ENCODE data around the gene RET.

The RET gene

GRCh38 chr10:43055217-43055616 is 21.7 kb upstream of the RET start:
- Histone ChIP-seq H3K27ac (ENCODE audit: low read depth, low read length) (no peak overlapping the region), H3K27me3 (ENCODE audit: control insufficient read depth in 1 of 2, insufficient read depth in 2 of 2, low read length in 2 of 2) (no peaks in the 10 kb centered on the region), H3K4me1 (ENCODE audit: control insufficient read depth in 1 of 2, insufficient read depth in 2 of 2, low read length in 2 of 2) (peaks cover 7 to 8% of the 10 kb centered on the region in 2 donors), H3K36me3 (ENCODE audit: control insufficient read depth in 1 of 2, insufficient read depth in 2 of 2, low read length in 2 of 2) (no peaks in the 10 kb centered on the region), H3K9ac (ENCODE audit: low read depth in 1 of 2, low read length in 2 of 2) (no peak overlapping the region), H3K4me3 (ENCODE audit: low read depth in 1 of 2, low read length in 2 of 2) (no peak overlapping the region), H3K9me3 (ENCODE audit: control insufficient read depth in 1 of 2, low read length in 2 of 2) (no peaks in the 10 kb centered on the region)

GRCh38 chr10:43055991-43056567 is 20.8 kb upstream of the RET start:
- Histone ChIP-seq H3K9me3 (ENCODE audit: control insufficient read depth in 1 of 2, low read length in 2 of 2) (no peaks in the 10 kb centered on the region), H3K36me3 (ENCODE audit: control insufficient read depth in 1 of 2, insufficient read depth in 2 of 2, low read length in 2 of 2) (no peaks in the 10 kb centered on the region), H3K27me3 (ENCODE audit: control insufficient read depth in 1 of 2, insufficient read depth in 2 of 2, low read length in 2 of 2) (no peaks in the 10 kb centered on the region), H3K4me1 (ENCODE audit: control insufficient read depth in 1 of 2, insufficient read depth in 2 of 2, low read length in 2 of 2) (peaks cover 10 to 11% of the 10 kb centered on the region in 2 donors), H3K9ac (ENCODE audit: low read depth in 1 of 2, low read length in 2 of 2) (no peak overlapping the region), H3K4me3 (ENCODE audit: low read depth in 1 of 2, low read length in 2 of 2) (no peak overlapping the region), H3K27ac (ENCODE audit: low read depth, low read length) (no peak overlapping the region)

GRCh38 chr10:43056568-43057011 is 20.3 kb upstream of the RET start:
- Histone ChIP-seq H3K36me3 (ENCODE audit: control insufficient read depth in 1 of 2, insufficient read depth in 2 of 2, low read length in 2 of 2) (no peaks in the 10 kb centered on the region), H3K27me3 (ENCODE audit: control insufficient read depth in 1 of 2, insufficient read depth in 2 of 2, low read length in 2 of 2) (no peaks in the 10 kb centered on the region), H3K27ac (ENCODE audit: low read depth, low read length) (no peak overlapping the region), H3K4me3 (ENCODE audit: low read depth in 1 of 2, low read length in 2 of 2) (no peak overlapping the region), H3K9me3 (ENCODE audit: control insufficient read depth in 1 of 2, low read length in 2 of 2) (no peaks in the 10 kb centered on the region), H3K9ac (ENCODE audit: low read depth in 1 of 2, low read length in 2 of 2) (no peak overlapping the region), H3K4me1 (ENCODE audit: control insufficient read depth in 1 of 2, insufficient read depth in 2 of 2, low read length in 2 of 2) (peaks cover 10 to 11% of the 10 kb centered on the region in 2 donors)

DNA sequence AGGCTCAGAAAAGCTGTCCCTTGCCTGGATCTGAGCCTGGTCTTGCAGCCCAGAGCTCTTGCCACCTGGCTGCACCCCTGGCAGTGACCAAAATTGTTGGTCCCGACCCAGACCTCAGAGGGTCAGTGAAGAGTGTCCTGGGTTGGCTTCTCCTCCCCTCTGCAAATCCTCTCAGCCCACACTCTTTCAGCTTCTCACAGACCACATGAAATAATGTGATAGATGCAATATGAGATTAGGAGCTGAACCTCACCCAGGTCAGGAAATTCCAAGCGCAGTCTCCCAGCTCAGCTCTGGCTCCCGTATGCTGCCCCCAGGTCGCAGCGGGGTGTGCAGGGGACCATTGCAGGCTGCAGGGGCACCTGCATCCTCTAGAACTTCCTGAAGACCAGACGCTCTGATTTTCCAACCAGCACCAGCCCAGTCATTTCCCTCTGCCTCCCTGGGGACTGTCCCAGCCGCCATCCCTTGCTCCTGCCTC is 19.6 kb upstream of the RET start:
- Histone ChIP-seq H3K9me3 (ENCODE audit: control insufficient read depth in 1 of 2, low read length in 2 of 2) (no peaks in the 10 kb centered on the region), H3K36me3 (ENCODE audit: control insufficient read depth in 1 of 2, insufficient read depth in 2 of 2, low read length in 2 of 2) (no peaks in the 10 kb centered on the region), H3K9ac (ENCODE audit: low read depth in 1 of 2, low read length in 2 of 2) (no peak overlapping the region), H3K27me3 (ENCODE audit: control insufficient read depth in 1 of 2, insufficient read depth in 2 of 2, low read length in 2 of 2) (no peaks in the 10 kb centered on the region), H3K4me3 (ENCODE audit: low read depth in 1 of 2, low read length in 2 of 2) (no peak overlapping the region), H3K27ac (ENCODE audit: low read depth, low read length) (no peak overlapping the region), H3K4me1 (ENCODE audit: control insufficient read depth in 1 of 2, insufficient read depth in 2 of 2, low read length in 2 of 2) (peaks cover 10 to 11% of the 10 kb centered on the region in 2 donors)

DNA sequence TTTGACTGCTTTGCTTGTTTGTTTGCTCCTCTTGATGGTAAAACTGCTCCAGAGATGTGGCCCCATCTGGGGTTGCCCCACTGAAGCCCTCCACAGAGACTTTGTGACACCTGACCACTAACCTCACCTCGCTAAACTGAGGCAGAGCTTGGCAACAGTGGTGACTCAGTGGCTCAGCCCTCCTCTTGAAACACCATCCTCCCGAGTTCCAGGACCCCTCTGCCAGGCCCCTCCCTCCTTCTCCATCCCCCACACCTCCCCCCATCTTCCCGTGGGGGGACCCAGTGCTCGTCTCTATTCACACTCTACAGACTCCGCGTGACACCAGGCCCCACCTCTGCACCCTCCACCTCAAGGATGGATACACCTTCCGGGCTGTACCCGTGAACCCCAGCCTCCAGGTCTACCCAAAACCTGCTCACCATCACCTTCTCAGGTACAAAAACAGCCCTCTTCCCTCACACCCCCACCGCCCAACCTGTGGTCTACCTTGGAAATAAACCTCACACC is 19.0 kb upstream of the RET start:
- Histone ChIP-seq H3K36me3 (ENCODE audit: control insufficient read depth in 1 of 2, insufficient read depth in 2 of 2, low read length in 2 of 2) (no peaks in the 10 kb centered on the region), H3K4me1 (ENCODE audit: control insufficient read depth in 1 of 2, insufficient read depth in 2 of 2, low read length in 2 of 2) (peaks cover 10 to 11% of the 10 kb centered on the region in 2 donors), H3K9ac (ENCODE audit: low read depth in 1 of 2, low read length in 2 of 2) (no peak overlapping the region), H3K4me3 (ENCODE audit: low read depth in 1 of 2, low read length in 2 of 2) (no peak overlapping the region), H3K27me3 (ENCODE audit: control insufficient read depth in 1 of 2, insufficient read depth in 2 of 2, low read length in 2 of 2) (no peaks in the 10 kb centered on the region), H3K9me3 (ENCODE audit: control insufficient read depth in 1 of 2, low read length in 2 of 2) (no peaks in the 10 kb centered on the region), H3K27ac (ENCODE audit: low read depth, low read length) (no peak overlapping the region)

- H3K9me3 ChIP-seq (ENCODE audit: control insufficient read depth in 1 of 2, low read length in 2 of 2) = no peaks in the 10 kb centered on the region
- H3K9ac ChIP-seq (ENCODE audit: low read depth in 1 of 2, low read length in 2 of 2) = no peak overlapping the region
- no peaks in the 10 kb centered on the region for H3K27me3 ChIP-seq (ENCODE audit: control insufficient read depth in 1 of 2, insufficient read depth in 2 of 2, low read length in 2 of 2)
- no peak overlapping the region for H3K4me3 ChIP-seq (ENCODE audit: low read depth in 1 of 2, low read length in 2 of 2)
- no peak overlapping the region for H3K27ac ChIP-seq (ENCODE audit: low read depth, low read length)
- peaks cover 10 to 11% of the 10 kb centered on the region in 2 donors for H3K4me1 ChIP-seq (ENCODE audit: control insufficient read depth in 1 of 2, insufficient read depth in 2 of 2, low read length in 2 of 2)
- no peaks in the 10 kb centered on the region for H3K36me3 ChIP-seq (ENCODE audit: control insufficient read depth in 1 of 2, insufficient read depth in 2 of 2, low read length in 2 of 2)
Measured at GRCh38 chr10:43058716-43059335, 18.0 kb upstream of the RET start.

GRCh38 chr10:43059336-43059720 is 17.5 kb upstream of the RET start:
- H3K4me1 ChIP-seq (ENCODE audit: control insufficient read depth in 1 of 2, insufficient read depth in 2 of 2, low read length in 2 of 2) = peaks cover 10 to 11% of the 10 kb centered on the region in 2 donors
- H3K36me3 ChIP-seq (ENCODE audit: control insufficient read depth in 1 of 2, insufficient read depth in 2 of 2, low read length in 2 of 2) = no peaks in the 10 kb centered on the region
- H3K27me3 ChIP-seq (ENCODE audit: control insufficient read depth in 1 of 2, insufficient read depth in 2 of 2, low read length in 2 of 2) = no peaks in the 10 kb centered on the region
- H3K9ac ChIP-seq (ENCODE audit: low read depth in 1 of 2, low read length in 2 of 2) = no peak overlapping the region
- H3K27ac ChIP-seq (ENCODE audit: low read depth, low read length) = no peak overlapping the region
- H3K9me3 ChIP-seq (ENCODE audit: control insufficient read depth in 1 of 2, low read length in 2 of 2) = no peaks in the 10 kb centered on the region
- no peak overlapping the region for H3K4me3 ChIP-seq (ENCODE audit: low read depth in 1 of 2, low read length in 2 of 2)

DNA sequence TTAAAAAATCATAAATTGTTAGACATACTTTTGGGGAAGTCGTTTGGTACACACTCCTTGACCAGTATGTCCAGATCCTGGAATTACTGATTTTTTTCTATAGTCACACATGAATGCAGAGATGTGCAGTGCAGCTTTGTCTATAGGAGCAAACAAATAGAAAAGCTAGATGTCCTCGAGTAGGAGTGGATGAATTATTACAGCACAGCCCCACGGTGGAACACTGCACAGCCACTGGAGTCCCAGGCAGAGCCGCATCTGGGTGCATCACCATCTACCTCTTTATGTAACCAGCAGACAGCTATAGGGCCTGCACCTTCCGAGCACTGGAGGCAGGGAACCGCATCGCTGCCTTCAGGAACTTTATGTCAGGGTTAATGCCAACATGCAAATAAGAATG is 17.0 kb upstream of the RET start:
- no peak overlapping the region for H3K4me3 ChIP-seq (ENCODE audit: low read depth in 1 of 2, low read length in 2 of 2)
- no peaks in the 10 kb centered on the region for H3K9me3 ChIP-seq (ENCODE audit: control insufficient read depth in 1 of 2, low read length in 2 of 2)
- peaks cover 10 to 11% of the 10 kb centered on the region in 2 donors for H3K4me1 ChIP-seq (ENCODE audit: control insufficient read depth in 1 of 2, insufficient read depth in 2 of 2, low read length in 2 of 2)
- H3K27me3 ChIP-seq (ENCODE audit: control insufficient read depth in 1 of 2, insufficient read depth in 2 of 2, low read length in 2 of 2) = no peaks in the 10 kb centered on the region
- no peaks in the 10 kb centered on the region for H3K36me3 ChIP-seq (ENCODE audit: control insufficient read depth in 1 of 2, insufficient read depth in 2 of 2, low read length in 2 of 2)
- H3K9ac ChIP-seq (ENCODE audit: low read depth in 1 of 2, low read length in 2 of 2) = no peak overlapping the region
- H3K27ac ChIP-seq (ENCODE audit: low read depth, low read length) = no peak overlapping the region

DNA sequence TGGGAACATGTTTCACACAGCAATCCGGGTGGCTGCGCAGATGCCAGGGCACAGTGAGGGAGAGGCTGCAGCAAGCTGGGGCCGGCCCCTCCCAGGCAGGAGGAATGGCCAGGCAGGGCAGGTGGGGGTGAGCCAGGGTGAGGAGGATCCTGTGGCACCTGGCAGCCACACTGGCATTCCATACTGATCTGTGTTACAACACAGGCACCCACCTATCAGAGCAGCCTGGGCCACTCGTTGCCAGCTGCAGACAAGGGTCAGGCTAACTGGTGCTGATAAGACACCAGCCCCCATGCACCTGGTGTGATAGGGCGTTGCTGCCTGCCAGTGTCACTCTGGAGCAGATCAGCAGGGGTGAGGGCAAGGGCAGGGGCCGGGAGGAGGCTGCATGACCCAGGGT is 16.6 kb upstream of the RET start:
- H3K4me3 ChIP-seq (ENCODE audit: low read depth in 1 of 2, low read length in 2 of 2) = no peak overlapping the region
- no peaks in the 10 kb centered on the region for H3K9me3 ChIP-seq (ENCODE audit: control insufficient read depth in 1 of 2, low read length in 2 of 2)
- no peaks in the 10 kb centered on the region for H3K27me3 ChIP-seq (ENCODE audit: control insufficient read depth in 1 of 2, insufficient read depth in 2 of 2, low read length in 2 of 2)
- no peak overlapping the region for H3K27ac ChIP-seq (ENCODE audit: low read depth, low read length)
- H3K4me1 ChIP-seq (ENCODE audit: control insufficient read depth in 1 of 2, insufficient read depth in 2 of 2, low read length in 2 of 2) = peaks cover 10 to 11% of the 10 kb centered on the region in 2 donors
- H3K36me3 ChIP-seq (ENCODE audit: control insufficient read depth in 1 of 2, insufficient read depth in 2 of 2, low read length in 2 of 2) = no peaks in the 10 kb centered on the region
- no peak overlapping the region for H3K9ac ChIP-seq (ENCODE audit: low read depth in 1 of 2, low read length in 2 of 2)

DNA sequence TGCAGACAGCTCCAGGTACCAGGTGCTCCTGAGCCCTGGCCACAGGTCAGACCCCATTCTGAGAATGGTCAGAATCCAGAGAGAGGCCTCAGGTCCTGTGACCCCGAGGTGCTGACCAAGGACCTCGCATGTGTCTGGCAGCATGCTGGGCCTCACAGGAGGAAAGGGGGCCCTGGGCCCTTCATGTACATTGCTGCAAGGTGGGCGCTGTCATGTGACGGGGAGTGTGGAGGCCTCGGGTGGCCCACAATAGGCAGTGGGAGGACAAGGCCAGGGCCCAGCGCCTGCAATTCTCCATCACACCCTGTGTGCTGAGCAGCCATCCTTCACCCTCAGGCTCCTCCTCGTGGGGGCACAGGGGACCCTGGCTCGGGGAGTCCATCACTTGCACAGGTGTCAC is 15.5 kb upstream of the RET start:
- Histone ChIP-seq H3K4me1 (ENCODE audit: control insufficient read depth in 1 of 2, insufficient read depth in 2 of 2, low read length in 2 of 2) (peaks cover 10 to 11% of the 10 kb centered on the region in 2 donors), H3K36me3 (ENCODE audit: control insufficient read depth in 1 of 2, insufficient read depth in 2 of 2, low read length in 2 of 2) (no peaks in the 10 kb centered on the region), H3K9ac (ENCODE audit: low read depth in 1 of 2, low read length in 2 of 2) (no peak overlapping the region), H3K9me3 (ENCODE audit: control insufficient read depth in 1 of 2, low read length in 2 of 2) (no peaks in the 10 kb centered on the region), H3K27me3 (ENCODE audit: control insufficient read depth in 1 of 2, insufficient read depth in 2 of 2, low read length in 2 of 2) (no peaks in the 10 kb centered on the region), H3K27ac (ENCODE audit: low read depth, low read length) (no peak overlapping the region), H3K4me3 (ENCODE audit: low read depth in 1 of 2, low read length in 2 of 2) (no peak overlapping the region)
